NCI-H2171 (cell line): ENCODE results near the gene SETD1B.
"Not testable (repeated sequence)": the region's sequence is repeated elsewhere in the genome, so short reads cannot be mapped to it uniquely, and the experiment has no call there.

Experiments used
- DNase-seq: peaks from one replicate; lab custom pipeline; 2025; lab: John Stamatoyannopoulos, UW

Gene SETD1B

GRCh38 chr12:121780429-121780828 is 23.4 kb upstream of the SETD1B start:
- DNase-seq = no peak

DNA sequence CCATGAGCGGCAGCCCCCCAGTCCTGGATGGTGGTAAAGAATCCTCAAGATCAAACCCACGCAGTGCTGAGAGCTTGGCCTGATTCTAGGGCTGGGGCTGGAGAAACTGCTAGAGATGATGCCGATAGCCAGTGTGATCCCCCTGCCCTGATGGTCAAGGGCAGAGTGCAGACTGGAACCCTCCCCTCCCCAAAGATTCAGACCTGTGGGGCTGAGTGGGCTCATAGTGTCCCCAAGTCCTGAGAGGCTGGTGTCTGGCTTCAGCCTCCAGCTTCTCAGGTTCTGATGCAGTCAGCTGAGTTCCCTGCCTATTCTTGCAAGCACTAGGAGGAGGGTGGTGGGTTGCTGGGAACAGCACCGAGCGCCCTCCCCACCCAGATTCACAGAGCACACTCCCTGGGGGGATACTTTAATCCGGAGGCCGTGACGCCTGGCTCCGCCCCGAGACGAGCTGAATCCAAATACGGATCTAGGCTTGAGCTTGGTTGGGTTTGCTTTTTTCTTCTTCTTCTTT is 22.3 kb upstream of the SETD1B start:
- no peak for DNase-seq

GRCh38 chr12:121781998-121782979 is 21.5 kb upstream of the SETD1B start:
- peak; percentile 32 for DNase-seq

GRCh38 chr12:121783766-121784165 is 20.0 kb upstream of the SETD1B start:
- DNase-seq = no peak

GRCh38 chr12:121784460-121784859 is 19.3 kb upstream of the SETD1B start:
- no peak for DNase-seq

GRCh38 chr12:121786440-121786825 is 17.4 kb upstream of the SETD1B start:
- DNase-seq = no peak

DNA sequence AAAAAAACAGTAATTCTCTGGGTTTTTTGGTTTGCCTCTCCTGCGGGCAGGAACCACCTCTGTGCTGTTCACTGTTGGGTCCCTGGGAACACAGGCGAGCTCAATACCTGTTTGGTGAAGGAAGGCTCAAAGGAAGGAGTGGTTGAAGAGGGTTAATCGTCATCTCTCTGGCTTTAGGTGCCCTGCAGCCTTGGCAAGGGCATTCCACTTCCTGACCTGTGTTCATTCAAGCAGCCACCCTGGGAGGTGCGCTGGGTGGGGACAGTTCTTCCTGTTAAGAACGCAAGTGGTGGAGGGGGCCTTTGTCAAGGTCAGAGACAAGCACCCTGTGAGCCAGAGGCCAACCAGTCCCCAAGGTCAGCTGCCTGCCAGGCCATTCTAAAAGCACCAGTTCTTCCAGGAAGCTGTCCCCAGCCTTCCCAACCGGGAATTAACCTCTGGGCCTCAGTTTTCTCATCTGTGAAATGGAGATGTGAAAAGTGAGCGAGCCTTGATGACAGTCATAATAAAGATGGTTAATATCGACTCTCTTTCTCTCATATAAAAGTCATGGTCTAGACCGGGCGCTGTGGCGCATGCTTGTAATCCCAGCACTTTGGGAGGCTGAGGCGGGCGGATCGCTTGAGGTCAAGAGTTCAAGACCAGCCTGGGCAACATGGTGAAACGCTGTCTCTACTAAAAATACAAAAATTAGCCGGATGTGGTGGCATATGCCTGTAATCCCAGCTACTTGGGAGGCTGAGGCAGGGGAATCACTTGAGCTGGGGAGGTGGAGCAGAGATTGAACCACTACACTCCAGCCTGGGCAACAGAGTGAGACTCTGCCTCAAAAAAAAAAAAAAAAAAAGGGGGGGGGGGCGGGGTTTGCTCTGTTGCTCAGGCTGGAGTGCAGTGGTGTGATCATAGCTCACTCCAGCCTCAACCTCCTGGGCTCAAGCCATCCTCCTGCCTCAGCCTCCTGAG is 16.5 kb upstream of the SETD1B start:
- no peak for DNase-seq

DNA sequence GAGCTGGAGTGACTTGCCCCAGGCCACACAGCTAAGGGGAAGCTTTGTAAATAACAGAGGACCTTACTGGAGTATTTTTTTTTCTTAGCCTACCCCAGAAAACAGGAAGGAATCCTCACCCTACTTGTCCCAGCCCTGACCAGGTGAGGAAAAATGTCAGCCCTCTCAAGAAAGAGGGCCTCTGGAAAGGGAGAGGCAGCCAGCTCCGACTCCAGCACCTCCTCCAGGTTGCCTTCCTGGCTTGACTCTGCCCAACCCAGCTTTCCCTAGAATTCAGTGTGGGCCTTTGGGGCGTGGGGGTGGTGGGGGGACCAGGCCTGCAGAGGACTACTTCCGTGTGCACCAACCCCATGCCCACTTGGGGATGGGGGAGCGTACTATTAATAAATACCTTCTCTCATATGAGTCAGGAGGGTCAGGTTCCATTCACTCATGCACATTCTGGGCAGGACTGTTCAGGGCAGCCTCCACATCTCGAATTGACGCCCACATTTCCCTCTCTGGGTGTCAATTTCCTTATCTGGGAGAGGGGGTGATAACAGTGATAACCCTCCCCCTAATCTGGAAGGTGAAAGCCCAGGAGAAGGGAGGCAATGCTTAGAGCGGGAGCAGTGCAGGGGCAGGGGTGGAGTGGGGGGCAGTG is 15.5 kb upstream of the SETD1B start:
- DNase-seq = no peak

GRCh38 chr12:121789233-121789781 is 14.5 kb upstream of the SETD1B start:
- no peak for DNase-seq

DNA sequence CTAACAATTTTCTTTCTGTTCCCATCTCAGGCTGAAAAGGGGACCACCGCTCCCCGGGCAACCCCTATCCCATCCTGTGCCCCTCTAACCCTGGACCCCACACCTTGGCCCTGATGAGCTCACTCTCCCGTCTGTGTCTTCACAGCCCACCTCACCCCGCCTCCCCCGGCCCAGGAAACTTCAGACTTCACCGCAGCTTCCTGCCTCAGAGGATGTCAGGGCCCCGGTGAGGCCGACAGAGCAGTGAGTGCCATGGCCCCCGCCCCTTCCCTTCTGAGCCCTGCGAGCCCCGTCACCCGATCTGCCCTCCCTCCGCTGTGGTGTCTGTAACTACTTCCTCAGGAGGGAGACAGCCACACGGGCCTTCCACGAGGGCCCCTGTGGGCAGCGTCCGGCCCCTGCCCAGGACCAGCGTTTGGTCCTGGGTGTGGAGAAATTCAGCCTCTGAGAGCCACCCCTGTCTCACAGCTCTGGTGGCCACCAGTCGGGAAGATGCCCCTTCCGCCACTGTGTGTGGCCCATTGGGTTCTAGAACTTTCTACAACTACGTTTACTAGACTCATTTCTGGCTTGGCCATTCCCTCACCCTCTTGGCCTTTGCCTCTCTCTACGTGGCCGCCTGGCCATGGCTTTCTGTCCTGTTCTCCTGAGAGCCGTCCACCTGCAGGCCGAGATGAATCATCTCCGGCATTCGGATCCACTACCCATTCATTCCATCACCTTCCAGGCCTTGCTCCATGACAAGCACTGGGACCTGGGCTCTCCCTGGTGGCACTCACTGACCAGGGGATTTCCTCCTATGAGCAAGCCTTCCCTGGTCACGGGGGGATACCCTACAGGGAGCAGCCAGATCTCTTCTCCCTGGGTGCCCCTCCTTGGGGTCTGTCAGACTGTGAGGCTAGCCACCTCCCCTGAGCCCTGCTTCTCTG is 13.7 kb upstream of the SETD1B start:
- DNase-seq = no peak

DNA sequence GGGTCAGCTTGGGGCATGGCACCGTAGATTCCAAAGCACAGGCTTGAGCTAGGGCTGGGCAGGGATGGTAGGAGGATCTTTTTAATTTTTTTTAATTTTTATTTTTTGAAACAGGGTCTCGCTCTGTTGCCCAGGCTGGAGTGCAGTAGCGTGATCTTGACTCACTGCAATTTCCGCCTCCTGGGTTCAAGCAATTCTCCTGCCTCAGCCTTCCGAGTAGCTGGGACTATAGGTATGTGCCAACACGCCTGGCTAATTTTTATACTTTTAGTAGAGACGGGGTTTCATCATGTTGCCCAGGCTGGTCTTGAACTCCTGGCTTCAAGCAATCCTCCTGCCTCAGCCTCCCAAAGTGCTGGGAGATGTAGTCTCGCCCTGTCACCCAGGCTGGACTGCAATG is 13.0 kb upstream of the SETD1B start:
- DNase-seq = not testable (repeated sequence)

DNA sequence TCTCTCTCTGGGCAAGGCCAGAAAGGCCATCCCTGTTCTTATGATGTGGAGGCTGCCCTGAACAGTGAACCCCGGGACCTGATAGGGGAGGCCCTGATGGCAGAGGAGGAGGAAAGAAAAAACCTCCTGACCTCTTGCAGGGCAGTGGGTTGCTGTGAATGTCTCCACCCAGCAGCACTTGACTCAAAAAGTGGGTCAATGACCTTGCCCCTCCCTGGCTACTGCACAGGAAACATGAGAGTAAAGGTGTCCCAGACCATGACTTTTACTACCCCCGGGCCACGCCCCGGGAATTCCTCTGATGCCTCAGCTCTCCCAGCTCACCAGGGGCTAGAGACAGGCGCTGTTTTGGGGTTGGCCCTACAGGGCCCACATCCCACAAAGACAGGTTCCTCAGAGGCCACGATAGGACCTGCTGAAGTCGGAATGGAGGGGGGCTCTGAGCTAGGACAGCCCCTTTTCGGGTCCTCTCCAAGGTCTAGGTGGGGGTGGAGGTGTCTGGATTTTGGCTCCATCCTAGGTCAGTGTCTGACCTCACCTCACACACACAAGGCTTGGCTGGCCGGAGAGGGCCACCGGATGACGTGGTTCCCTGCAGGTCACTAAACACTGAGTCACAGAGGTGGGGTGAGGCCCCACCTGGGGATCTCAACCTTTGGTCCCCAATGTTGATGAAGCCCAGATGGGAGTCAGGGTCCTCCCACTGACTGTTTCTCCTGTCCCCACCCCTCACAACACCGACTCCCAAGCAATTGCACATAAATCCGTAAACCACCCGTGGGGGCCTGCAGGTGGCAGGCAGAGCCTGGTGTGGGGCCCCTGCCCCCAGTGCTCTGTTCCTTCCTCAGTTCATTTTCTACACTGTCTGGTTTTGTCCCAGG is 11.9 kb upstream of the SETD1B start:
- no peak for DNase-seq

DNA sequence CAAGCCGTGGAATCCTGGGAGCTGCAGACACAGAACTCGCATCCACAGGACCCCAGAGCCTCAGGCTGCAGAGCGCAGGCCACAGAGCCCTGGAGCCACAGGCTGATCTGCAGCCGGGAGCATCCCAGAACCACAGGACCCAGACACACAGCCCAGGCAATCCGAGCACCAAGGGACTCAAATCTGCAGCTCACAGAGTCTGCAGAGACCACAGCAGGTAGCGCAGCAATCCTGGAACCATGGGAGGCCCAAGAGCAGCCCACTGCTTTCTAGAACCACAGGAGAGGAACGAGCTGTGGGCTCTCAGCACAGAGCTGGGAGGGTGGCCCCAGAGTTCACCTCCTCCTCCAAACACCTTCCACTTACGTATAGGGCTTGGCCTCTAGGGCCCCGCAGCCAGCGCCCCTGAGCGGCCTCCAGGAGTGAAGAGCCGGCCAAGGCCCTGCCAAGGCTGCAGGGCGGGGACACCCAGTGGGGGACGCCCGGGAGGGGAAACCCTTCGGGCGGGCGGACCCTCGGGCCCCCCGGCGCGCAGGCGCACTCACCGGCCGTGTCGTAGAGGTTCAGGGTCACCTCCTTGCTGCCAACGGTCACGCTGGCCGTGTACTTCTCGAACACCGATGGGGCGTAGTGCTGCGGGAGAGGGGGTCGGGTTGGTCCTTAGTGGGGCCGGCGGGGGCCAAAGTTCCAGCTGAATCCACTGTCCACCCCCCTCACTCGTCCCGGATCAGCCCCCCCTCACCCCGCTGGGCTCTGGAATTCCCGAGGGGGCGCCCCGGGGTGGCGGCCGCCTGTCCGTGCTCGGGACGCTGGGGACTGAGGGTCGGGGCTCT is 11.0 kb upstream of the SETD1B start:
- DNase-seq = no peak

DNA sequence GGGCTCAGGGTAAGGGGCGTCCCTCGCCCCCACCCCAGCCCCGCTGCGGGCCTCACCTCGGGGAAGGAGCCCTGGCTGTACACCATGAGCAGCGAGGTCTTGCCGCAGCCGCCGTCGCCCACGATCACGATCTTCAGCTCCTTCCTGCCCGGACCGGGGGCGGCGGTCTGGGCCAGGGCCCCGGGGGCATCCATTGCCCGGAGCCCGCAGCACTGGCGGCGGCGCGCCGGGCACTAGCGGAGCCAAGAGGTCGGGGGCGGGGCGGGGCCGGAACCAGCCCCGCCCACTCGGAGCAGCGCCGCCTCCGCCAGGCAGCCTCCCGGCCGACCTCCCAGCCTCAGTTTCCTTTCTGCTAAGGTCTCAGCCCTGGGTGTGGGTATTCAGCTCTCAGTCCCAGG is 10.4 kb upstream of the SETD1B start, which contains the start of gene RHOF:
TSS of gene RHOF (minus strand) at position 249 of the 398 bp plus-strand sequence. CDS start at position 194, 55 bp downstream.
- DNase-seq = no peak

DNA sequence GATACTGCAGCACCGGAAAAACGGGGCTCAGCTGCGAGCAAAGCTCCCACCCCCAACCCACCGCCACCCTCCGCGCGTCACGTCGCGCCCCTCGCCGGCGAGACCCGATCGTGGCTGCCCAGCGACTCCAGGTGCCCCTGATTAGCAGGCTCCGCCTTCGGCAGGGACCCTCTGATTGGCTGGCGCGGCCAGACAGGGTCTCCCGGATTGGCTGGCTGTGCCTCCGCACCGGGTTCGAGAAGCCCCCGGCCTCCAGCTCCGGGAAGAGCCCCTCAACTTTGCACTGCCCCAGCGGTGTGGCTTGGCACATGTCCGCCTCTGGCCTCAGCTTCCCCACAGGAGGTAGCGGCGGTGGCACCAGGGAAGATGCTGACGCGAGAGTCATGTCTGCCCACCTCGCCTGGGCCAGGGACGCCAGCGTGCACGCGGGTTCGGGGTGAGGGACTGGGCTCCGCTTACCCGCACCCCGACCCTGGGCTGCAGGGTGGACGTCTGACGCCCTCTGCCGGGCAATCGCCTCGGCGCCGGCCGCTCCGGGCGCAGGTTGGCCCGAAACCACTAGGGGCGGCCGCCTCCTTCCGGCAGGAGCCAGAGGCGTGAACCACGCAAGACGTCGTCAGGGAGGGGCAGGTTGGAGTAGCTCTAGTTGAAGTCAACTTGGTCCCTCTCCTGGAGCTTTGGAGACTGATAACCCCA is 9.8 kb upstream of the SETD1B start:
- DNase-seq = peak; percentile 82

DNA sequence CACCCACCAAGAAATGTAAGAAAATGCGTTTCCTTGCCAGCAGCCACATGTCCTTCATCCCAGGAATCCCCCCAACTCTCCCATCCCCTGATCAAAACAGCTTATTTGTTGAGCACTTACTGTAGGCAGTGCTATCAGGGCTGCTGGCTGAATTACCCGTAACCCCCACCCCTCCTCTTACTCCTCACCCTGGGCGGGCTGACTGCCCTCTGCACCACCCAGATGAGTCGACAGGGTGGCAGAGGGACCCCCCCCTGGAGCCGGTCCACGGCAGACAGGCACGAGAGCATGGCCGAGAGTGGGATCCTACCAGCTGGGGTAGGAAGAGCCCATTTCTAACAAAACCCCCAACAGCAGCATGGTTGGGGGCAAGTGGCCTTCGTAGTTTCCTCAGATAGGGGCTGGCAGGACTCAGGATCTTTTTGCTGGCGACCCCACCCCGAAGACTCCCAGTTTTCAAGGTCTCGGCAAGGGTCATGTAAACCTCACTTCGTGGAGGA is 9.2 kb upstream of the SETD1B start:
- DNase-seq = no peak
